Smooth muscle cell (in vitro differentiated cells): ENCODE results near the gene RAB3GAP1. TPM values are rescaled to one million over a fixed set of nuclear protein-coding genes. Genes with fewer than 3 reads are reported as not detected.
"Not testable (repeated sequence)": the region's sequence is repeated elsewhere in the genome, so short reads cannot be mapped to it uniquely, and the experiment has no call there.

ENCODE experiments used
- DNase-seq: peaks from one replicate; lab custom pipeline; 2025; ENCODE audit not compliant: unreplicated experiment; lab: John Stamatoyannopoulos, UW
- H2AFZ ChIP-seq: fragments of 200-600 bp; sonication (generic); 2 replicates; pipeline ENCODE4 v1.6.0; 2016; ENCODE audit warnings: antibody characterized with exemption, low read depth, mild to moderate bottlenecking
- H3F3A ChIP-seq: fragments of 200-600 bp; sonication (generic); 2 replicates; pipeline ENCODE4 v1.6.0; 2017; ENCODE audit warnings: antibody characterized with exemption, low read depth
- H3K27ac ChIP-seq: fragments of 200-600 bp; sonication (generic); 2 replicates; pipeline ENCODE4 v1.5.1; 2016; ENCODE audit warnings: low read depth, mild to moderate bottlenecking
- H3K27me3 ChIP-seq: fragments of 200-600 bp; sonication (generic); 2 replicates; pipeline ENCODE4 v1.6.1; 2016; ENCODE audit warnings: low read depth, mild to moderate bottlenecking
- H3K36me3 ChIP-seq: fragments of 200-600 bp; sonication (generic); 2 replicates; pipeline ENCODE4 v1.5.1; 2016; ENCODE audit warnings: low read depth
- H3K4me1 ChIP-seq: fragments of 200-600 bp; sonication (generic); 2 replicates; pipeline ENCODE4 v1.5.1; 2016; ENCODE audit warnings: low read depth
- H3K4me2 ChIP-seq: fragments of 200-600 bp; sonication (generic); 2 replicates; pipeline ENCODE4 v1.6.0; 2016; ENCODE audit warnings: mild to moderate bottlenecking
- H3K4me3 ChIP-seq: fragments of 200-600 bp; sonication (generic); 2 replicates; pipeline ENCODE4 v1.5.1; 2016; ENCODE audit warnings: mild to moderate bottlenecking
- H3K79me2 ChIP-seq: fragments of 200-600 bp; sonication (generic); 2 replicates; pipeline ENCODE4 v1.6.0; 2016; ENCODE audit warnings: low read depth, mild to moderate bottlenecking
- H3K9ac ChIP-seq: fragments of 200-600 bp; sonication (generic); 2 replicates; pipeline ENCODE4 v1.6.0; 2016; ENCODE audit warnings: low read depth
- H3K9me3 ChIP-seq: fragments of 200-600 bp; sonication (generic); replicated peaks from 2 replicates; pipeline ENCODE4 v1.5.1; 2016; ENCODE audit warnings: low read depth
- H4K20me1 ChIP-seq: fragments of 200-600 bp; sonication (generic); 2 replicates; pipeline ENCODE4 v1.6.0; 2016; ENCODE audit warnings: low read depth
- WGBS: methylation state at CpG from one replicate; pipeline ENCODE4 v1.1.7; 2016; ENCODE audit warnings: low lambda C conversion rate; 5-methylcytosine and 5-hydroxymethylcytosine counted together
- polyA plus RNA-seq: library from polyadenylated mRNA; unstranded; fragments of >200 nt; fragmentation: Nextera tagmentation; extraction: Ambion mirVana; gene quantifications from 2 replicates; pipeline ENCODE4 v1.2.1, GENCODE V29; 2016
- total RNA-seq: library from RNA; depleted of rRNA; stranded (reverse); fragments of >200 nt; gene quantifications from 2 replicates; pipeline ENCODE4 v1.2.3, GENCODE V29; 2014
- TF ChIP-seq, protein P1 (sequence below): fragments of 200-600 bp; sonication (generic); IDR thresholded peaks from 2 replicates; pipeline ENCODE4 v1.5.1; 2017; ENCODE audit warnings: borderline replicate concordance, mild to moderate bottlenecking, antibody characterized with exemption; ENCODE audit not compliant: insufficient read depth, poor library complexity, severe bottlenecking

Gene RAB3GAP1
- total and polyA plus RNA-seq, 2 experiments from 2014 or later: 14.6 to 39.8 TPM

DNA sequence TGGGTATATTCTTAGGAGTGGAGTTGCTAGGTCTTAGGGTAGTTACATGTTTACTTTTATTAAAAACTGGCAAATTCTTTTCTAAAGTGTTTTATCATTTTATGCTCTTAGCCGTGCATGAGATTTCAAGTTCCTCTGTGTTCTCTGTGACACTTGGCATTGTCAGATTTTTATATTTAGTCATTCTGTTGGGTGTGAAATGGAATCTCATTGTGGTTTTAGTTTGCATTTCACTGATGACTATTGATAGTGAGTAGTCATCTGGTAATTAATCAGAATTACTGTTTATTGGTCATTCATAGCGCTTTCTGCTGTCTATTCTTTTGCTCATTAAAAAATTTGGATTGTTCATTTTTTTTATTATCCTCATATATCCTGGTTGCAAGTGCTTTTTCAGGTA, 34.1 kb downstream of the RAB3GAP1 start:
- Histone ChIP-seq H3K27ac (no peak overlapping the region), H3K4me3 (no peak overlapping the region), H3K36me3 (no peaks in the 10 kb centered on the region), H3K27me3 (no peaks in the 10 kb centered on the region), H3K9ac (no peak overlapping the region), H4K20me1 (peaks cover 72% of the 10 kb centered on the region), H3F3A (peaks cover 2% of the 10 kb centered on the region), H3K79me2 (peaks cover 73% of the 10 kb centered on the region), H3K4me2 (no peak overlapping the region), H3K9me3 (peaks cover 4% of the 10 kb centered on the region), H3K4me1 (no peaks in the 10 kb centered on the region), H2AFZ (no peak overlapping the region)
- 91% methylated on average over 2 of the region's 2 CpGs for WGBS
- TF ChIP-seq, protein P1, sequence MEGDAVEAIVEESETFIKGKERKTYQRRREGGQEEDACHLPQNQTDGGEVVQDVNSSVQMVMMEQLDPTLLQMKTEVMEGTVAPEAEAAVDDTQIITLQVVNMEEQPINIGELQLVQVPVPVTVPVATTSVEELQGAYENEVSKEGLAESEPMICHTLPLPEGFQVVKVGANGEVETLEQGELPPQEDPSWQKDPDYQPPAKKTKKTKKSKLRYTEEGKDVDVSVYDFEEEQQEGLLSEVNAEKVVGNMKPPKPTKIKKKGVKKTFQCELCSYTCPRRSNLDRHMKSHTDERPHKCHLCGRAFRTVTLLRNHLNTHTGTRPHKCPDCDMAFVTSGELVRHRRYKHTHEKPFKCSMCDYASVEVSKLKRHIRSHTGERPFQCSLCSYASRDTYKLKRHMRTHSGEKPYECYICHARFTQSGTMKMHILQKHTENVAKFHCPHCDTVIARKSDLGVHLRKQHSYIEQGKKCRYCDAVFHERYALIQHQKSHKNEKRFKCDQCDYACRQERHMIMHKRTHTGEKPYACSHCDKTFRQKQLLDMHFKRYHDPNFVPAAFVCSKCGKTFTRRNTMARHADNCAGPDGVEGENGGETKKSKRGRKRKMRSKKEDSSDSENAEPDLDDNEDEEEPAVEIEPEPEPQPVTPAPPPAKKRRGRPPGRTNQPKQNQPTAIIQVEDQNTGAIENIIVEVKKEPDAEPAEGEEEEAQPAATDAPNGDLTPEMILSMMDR: no peak
- DNase-seq: no peak

DNA sequence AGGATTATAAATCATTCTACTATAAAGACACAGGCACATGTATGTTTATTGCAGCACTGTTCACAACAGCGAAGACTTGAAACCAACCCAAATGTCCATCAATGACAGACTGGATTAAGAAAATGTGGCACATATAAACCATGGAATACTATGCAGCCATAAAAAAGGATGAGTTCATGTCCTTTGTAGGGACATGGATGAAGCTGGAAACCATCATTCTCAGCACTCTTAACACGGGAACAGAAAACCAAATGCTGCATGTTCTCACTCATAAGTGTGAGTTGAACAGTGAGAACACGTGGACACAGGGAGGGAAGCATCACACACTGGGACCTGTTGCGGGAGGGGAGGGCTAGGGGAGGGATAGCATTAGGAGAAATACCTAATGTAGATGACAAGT, 37.5 kb downstream of the RAB3GAP1 start:
- not testable (repeated sequence) for H3K9me3 ChIP-seq, H2AFZ ChIP-seq, H3K27ac ChIP-seq, H3K4me2 ChIP-seq, H3K4me3 ChIP-seq, H3K27me3 ChIP-seq, H3F3A ChIP-seq, DNase-seq, H3K9ac ChIP-seq, H3K4me1 ChIP-seq, H3K36me3 ChIP-seq
- 98% methylated on average over 4 of the region's 4 CpGs for WGBS
- Histone ChIP-seq H3K79me2 (peaks cover 44% of the 10 kb centered on the region), H4K20me1 (peaks cover 89% of the 10 kb centered on the region)

DNA sequence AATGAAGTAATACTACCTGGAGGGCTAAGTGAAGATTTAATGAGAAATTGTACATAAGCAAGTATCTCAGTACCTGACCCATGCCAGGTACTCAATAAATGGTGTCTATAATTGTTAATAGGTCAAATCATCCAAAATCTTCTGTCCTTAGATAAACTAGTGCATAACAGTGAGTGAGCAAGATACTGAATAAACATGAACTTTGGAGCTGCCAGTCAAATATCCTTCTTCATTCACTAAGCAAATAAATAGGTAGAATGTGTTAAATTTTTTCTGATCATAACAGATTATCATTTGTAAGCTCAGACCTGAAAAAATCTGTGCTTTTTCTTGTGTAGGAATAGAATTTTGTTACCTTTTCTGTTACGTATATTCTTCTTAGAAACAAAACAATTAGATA, 39.6 kb downstream of the RAB3GAP1 start:
- no peak overlapping the region for H3K27ac ChIP-seq
- peaks cover 4% of the 10 kb centered on the region for H3K9me3 ChIP-seq
- no peak for DNase-seq
- TF ChIP-seq, protein P1: no peak
- no peak overlapping the region for H2AFZ ChIP-seq
- peaks cover 70% of the 10 kb centered on the region for H4K20me1 ChIP-seq
- no peaks in the 10 kb centered on the region for H3K36me3 ChIP-seq
- peaks cover 34% of the 10 kb centered on the region for H3K79me2 ChIP-seq
- H3K27me3 ChIP-seq: no peaks in the 10 kb centered on the region
- H3K4me3 ChIP-seq: no peak overlapping the region
- no peaks in the 10 kb centered on the region for H3K4me1 ChIP-seq
- H3K9ac ChIP-seq: no peak overlapping the region
- H3F3A ChIP-seq: peaks cover 4% of the 10 kb centered on the region
- WGBS: 95% methylated on average over 1 of the region's 1 CpG
- no peak overlapping the region for H3K4me2 ChIP-seq

DNA sequence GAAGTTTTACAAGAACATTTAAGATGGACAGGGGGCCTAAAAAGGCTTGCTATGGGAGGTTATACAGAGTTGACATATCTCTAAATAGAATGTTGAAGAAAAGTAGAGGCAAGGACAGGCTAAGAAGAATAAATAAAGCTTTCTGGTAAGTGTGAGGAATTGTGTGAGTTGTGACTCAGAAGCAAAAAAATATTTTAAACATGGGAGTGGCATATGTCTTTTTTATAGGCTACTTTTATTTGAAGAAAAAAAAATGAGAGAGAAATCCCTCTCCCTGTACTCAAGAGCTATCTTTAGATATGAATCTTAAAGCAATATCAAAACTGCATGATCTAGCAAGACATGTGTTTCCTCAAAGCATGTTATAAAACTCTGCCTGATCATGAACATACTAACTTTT, 41.1 kb downstream of the RAB3GAP1 start:
- Histone ChIP-seq H3K9me3 (peaks cover 4% of the 10 kb centered on the region), H3F3A (peaks cover 4% of the 10 kb centered on the region), H3K27ac (no peak overlapping the region), H2AFZ (no peak overlapping the region), H3K36me3 (no peaks in the 10 kb centered on the region), H3K9ac (no peak overlapping the region), H3K4me2 (no peak overlapping the region), H4K20me1 (peaks cover 63% of the 10 kb centered on the region), H3K4me1 (no peaks in the 10 kb centered on the region), H3K79me2 (peaks cover 22% of the 10 kb centered on the region), H3K27me3 (no peaks in the 10 kb centered on the region), H3K4me3 (no peak overlapping the region)
- TF ChIP-seq, protein P1: no peak
- no peak for DNase-seq
